DOHH2 (cell line): Measurements from ENCODE around the gene B4GALT1.

ENCODE experiments used
- EZH2phosphoT487 ChIP-seq: fragments of 200-600 bp; sonication (generic); IDR thresholded peaks from 2 replicates; pipeline ENCODE4 v1.6.1; 2017; ENCODE audit warnings: borderline replicate concordance, mild to moderate bottlenecking, antibody characterized with exemption, low read length, moderate library complexity, mixed read lengths
- TF ChIP-seq, protein P1 (sequence below): fragments of 200-600 bp; sonication (generic); IDR thresholded peaks from one replicate; pipeline ENCODE4 v1.5.1; 2014; ENCODE audit warnings: antibody characterized with exemption, mild to moderate bottlenecking, low read depth, low read length; ENCODE audit not compliant: poor library complexity, severe bottlenecking

DNA sequence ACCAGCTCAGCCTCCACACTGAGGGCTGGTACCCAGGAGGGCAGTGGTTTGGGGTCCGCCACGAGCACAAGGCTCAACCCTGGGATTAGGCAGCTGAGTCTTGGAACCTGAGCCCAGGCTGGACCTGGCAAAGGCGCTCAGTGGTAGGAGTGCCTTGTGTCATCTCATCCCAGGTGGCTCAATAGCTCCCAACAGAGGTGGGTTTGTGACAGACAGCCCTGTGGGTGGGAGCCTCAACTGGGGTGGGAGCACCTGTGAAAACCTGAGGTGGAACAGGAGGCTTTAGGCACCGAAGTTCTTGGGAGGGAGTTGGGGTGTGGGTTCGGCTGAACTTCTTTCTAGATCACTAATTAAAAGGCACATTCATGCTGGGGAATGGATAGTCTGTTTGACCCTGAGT is 55.5 kb downstream of the B4GALT1 start:
- TF ChIP-seq, protein P1, sequence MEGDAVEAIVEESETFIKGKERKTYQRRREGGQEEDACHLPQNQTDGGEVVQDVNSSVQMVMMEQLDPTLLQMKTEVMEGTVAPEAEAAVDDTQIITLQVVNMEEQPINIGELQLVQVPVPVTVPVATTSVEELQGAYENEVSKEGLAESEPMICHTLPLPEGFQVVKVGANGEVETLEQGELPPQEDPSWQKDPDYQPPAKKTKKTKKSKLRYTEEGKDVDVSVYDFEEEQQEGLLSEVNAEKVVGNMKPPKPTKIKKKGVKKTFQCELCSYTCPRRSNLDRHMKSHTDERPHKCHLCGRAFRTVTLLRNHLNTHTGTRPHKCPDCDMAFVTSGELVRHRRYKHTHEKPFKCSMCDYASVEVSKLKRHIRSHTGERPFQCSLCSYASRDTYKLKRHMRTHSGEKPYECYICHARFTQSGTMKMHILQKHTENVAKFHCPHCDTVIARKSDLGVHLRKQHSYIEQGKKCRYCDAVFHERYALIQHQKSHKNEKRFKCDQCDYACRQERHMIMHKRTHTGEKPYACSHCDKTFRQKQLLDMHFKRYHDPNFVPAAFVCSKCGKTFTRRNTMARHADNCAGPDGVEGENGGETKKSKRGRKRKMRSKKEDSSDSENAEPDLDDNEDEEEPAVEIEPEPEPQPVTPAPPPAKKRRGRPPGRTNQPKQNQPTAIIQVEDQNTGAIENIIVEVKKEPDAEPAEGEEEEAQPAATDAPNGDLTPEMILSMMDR: no peak
- TF ChIP-seq EZH2phosphoT487: no peak
